ENCODE measurements around the gene COX7A1.

DNA sequence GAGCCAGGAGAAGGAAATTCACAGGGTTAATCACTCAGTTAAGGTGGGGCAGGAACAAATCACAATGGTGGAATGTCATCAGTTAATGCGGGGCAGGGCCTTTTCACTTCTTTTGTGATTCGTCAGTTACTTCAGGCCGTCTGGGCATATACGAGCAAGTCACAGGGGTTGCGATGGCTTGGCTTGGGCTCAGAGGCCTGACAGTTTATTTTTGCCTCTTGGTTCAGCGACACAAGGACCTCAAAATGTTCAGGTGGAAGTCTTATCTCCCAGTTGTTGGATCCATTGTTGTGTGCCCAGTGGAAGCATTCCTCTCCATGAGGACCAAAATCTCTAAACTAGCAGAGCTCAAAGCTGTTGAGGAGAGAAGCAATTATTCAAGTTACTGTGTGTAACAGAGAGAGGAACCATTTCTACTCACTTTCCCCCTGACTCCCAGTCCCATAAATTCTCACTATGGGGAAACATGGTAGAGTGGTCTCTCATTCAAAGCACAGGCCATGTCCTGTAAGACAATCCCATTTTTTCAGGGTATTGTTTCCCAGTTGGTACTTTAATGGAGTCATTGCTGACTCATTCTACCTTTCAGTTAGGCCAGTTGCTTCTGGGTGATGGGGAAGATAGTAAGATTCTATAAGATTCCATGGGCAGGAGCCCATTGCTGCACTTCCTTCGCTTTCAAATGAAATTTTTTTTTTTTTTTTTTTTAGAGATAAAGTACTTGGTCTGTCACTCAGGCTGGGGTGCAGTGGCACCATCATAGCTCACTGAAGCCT is 8.8 kb upstream of the COX7A1 start:
- TF ChIP-seq POLR2AphosphoS5 (IDR thresholded peaks at IDR 0.05; ENCODE audit: low read depth, low read length), result no peak
- no peak for TF ChIP-seq POLR2A (IDR thresholded peaks at IDR 0.05; ENCODE audit: low read depth, low read length)
- no peak for TF ChIP-seq TAF1 (IDR thresholded peaks at IDR 0.05; ENCODE audit: low read depth, low read length)
- TF ChIP-seq POU2F2 (IDR thresholded peaks at IDR 0.05; ENCODE audit: low read depth, low read length), result no peak
- no peak for TF ChIP-seq SPI1 (IDR thresholded peaks at IDR 0.05; ENCODE audit: low read depth, low read length)

Measured in GM12891 (cell line).